NCI-H128 (cell line): ENCODE results near the gene ENTHD1.

ENCODE experiments used
- DNase-seq: peaks from one replicate; lab custom pipeline; 2025; ENCODE audit not compliant: unreplicated experiment; lab: John Stamatoyannopoulos, UW

The ENTHD1 gene

GRCh38 chr22:39800790-39801520 is 92.6 kb downstream of the ENTHD1 start:
- peak; percentile 43 for DNase-seq

- DNase-seq, result no peak
Measured at GRCh38 chr22:39797528-39798147, 95.9 kb downstream of the ENTHD1 start.

GRCh38 chr22:39789788-39790187 is 103.8 kb downstream of the ENTHD1 start:
- DNase-seq, result no peak

- no peak for DNase-seq
Measured at GRCh38 chr22:39785232-39785631, 108.3 kb downstream of the ENTHD1 start.

GRCh38 chr22:39777716-39778454 is 115.7 kb downstream of the ENTHD1 start:
- no peak for DNase-seq

- DNase-seq, result no peak
Measured at GRCh38 chr22:39776295-39777009, 117.1 kb downstream of the ENTHD1 start.

- DNase-seq, result no peak
Measured at GRCh38 chr22:39773976-39774539, 119.5 kb downstream of the ENTHD1 start.

GRCh38 chr22:39773503-39773902 is 120.1 kb downstream of the ENTHD1 start:
- DNase-seq, result no peak

- no peak for DNase-seq
Measured at GRCh38 chr22:39771486-39771885, 122.1 kb downstream of the ENTHD1 start.

GRCh38 chr22:39765661-39766060 is 127.9 kb downstream of the ENTHD1 start:
- no peak for DNase-seq

GRCh38 chr22:39765046-39765445 is 128.5 kb downstream of the ENTHD1 start:
- no peak for DNase-seq

GRCh38 chr22:39763276-39763675 is 130.3 kb downstream of the ENTHD1 start:
- DNase-seq, result no peak

- DNase-seq, result no peak
Measured at GRCh38 chr22:39750759-39751158, 142.8 kb downstream of the ENTHD1 start.

- peak; percentile 8 for DNase-seq
Measured at GRCh38 chr22:39748877-39749276, 144.7 kb downstream of the ENTHD1 start.

- DNase-seq, result no peak
Measured at GRCh38 chr22:39746600-39747262, 146.8 kb downstream of the ENTHD1 start.

- DNase-seq, result no peak
Measured at GRCh38 chr22:39745789-39746188, 147.8 kb downstream of the ENTHD1 start.

- no peak for DNase-seq
Measured at GRCh38 chr22:39744353-39744752, 149.2 kb downstream of the ENTHD1 start.

GRCh38 chr22:39743935-39744334 is 149.6 kb downstream of the ENTHD1 start:
- DNase-seq, result no peak

GRCh38 chr22:39739338-39740027 is 154.1 kb downstream of the ENTHD1 start:
- DNase-seq, result no peak

GRCh38 chr22:39738746-39739145 is 154.8 kb downstream of the ENTHD1 start:
- DNase-seq, result no peak
